WI38 (cell line): ENCODE data around the gene CCDC82.

Experiments
- H3K4me3 ChIP-seq: 2 replicates; pipeline ENCODE4 v1.5.1; 2011; ENCODE audit warnings: low read depth, mild to moderate bottlenecking, control low read depth, low read length
- CTCF ChIP-seq: IDR thresholded peaks from 2 replicates; pipeline ENCODE4 v1.5.1; 2012; ENCODE audit warnings: low read depth, mild to moderate bottlenecking, control low read depth, low read length

The CCDC82 gene

GRCh38 chr11:96306600-96306932 is 83.1 kb downstream of the CCDC82 start:
- H3K4me3 ChIP-seq: peak overlapping the region; percentile 49
- TF ChIP-seq CTCF: no peak

- H3K4me3 ChIP-seq: peak overlapping the region; percentile 49
- no peak for TF ChIP-seq CTCF
Measured at GRCh38 chr11:96306071-96306470, 83.6 kb downstream of the CCDC82 start.

- TF ChIP-seq CTCF: no peak
- no peak overlapping the region for H3K4me3 ChIP-seq
Measured at GRCh38 chr11:96303980-96304379, 85.7 kb downstream of the CCDC82 start.

- no peak for TF ChIP-seq CTCF
- no peak overlapping the region for H3K4me3 ChIP-seq
Measured at GRCh38 chr11:96303064-96303463, 86.6 kb downstream of the CCDC82 start.
